DND-41 (cell line): ENCODE data around the gene TBC1D20.

Experiments
- EZH2 ChIP-seq: IDR thresholded peaks from 3 replicates; pipeline ENCODE4 v1.6.1; 2012; ENCODE audit warnings: borderline replicate concordance, low read depth, mild to moderate bottlenecking, moderate library complexity, low read length, inconsistent platforms; ENCODE audit not compliant: severe bottlenecking
- TF ChIP-seq, protein P1 (sequence below): IDR thresholded peaks from 2 replicates; pipeline ENCODE4 v1.5.1; 2012; ENCODE audit warnings: borderline replicate concordance, low read length, moderate library complexity, mild to moderate bottlenecking; ENCODE audit not compliant: poor library complexity, severe bottlenecking; ENCODE audit errors: extremely low read depth

DNA sequence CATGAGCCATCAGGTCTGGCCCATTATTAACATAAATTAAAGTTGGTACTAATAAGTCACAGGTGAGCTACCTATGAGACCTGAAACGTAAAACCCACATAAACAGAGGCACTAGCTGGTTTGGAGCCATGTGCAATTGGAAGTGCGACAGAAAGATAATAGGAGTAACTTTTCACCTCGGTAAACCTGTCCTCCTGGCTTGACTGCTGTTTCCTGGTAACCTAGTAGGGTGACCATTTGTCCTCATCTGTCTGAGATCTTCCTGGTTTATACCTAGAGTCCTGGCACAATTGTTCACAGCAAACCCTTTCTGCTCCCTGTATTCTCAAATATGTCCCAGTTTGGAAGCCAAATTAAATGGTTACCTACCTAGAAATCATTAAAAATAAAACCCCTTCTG, 7.4 kb downstream of the TBC1D20 start:
- TF ChIP-seq, protein P1, sequence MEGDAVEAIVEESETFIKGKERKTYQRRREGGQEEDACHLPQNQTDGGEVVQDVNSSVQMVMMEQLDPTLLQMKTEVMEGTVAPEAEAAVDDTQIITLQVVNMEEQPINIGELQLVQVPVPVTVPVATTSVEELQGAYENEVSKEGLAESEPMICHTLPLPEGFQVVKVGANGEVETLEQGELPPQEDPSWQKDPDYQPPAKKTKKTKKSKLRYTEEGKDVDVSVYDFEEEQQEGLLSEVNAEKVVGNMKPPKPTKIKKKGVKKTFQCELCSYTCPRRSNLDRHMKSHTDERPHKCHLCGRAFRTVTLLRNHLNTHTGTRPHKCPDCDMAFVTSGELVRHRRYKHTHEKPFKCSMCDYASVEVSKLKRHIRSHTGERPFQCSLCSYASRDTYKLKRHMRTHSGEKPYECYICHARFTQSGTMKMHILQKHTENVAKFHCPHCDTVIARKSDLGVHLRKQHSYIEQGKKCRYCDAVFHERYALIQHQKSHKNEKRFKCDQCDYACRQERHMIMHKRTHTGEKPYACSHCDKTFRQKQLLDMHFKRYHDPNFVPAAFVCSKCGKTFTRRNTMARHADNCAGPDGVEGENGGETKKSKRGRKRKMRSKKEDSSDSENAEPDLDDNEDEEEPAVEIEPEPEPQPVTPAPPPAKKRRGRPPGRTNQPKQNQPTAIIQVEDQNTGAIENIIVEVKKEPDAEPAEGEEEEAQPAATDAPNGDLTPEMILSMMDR = no peak
- no peak for TF ChIP-seq EZH2
